Gastrocnemius medialis (tissue), 4 donors: ENCODE results near the gene SKAP2.

Experiments
- POLR2A ChIP-seq, 2 donors: fragments of 450-650 bp; IDR thresholded peaks; one replicate each; pipeline ENCODE4 v1.6.1; 2017; ENCODE audit warnings: antibody characterized with exemption in 2 of 2, mild to moderate bottlenecking in 2 of 2, moderate library complexity in 2 of 2
- TF ChIP-seq, protein P1 (sequence below), 5 experiments: fragments of 450-650 bp in 3 of 5; fragments of 200-600 bp in 2 of 5; sonication (generic) in 2 of 5; IDR thresholded peaks in 4 of 5; conservative IDR thresholded peaks in 1 of 5; 1 replicate in 4 of 5; 2 replicates in 1 of 5; pipeline ENCODE4 v1.5.1; 2016 to 2019; ENCODE audit warnings: antibody characterized with exemption in 5 of 5, mild to moderate bottlenecking in 3 of 5, moderate library complexity in 3 of 5

DNA sequence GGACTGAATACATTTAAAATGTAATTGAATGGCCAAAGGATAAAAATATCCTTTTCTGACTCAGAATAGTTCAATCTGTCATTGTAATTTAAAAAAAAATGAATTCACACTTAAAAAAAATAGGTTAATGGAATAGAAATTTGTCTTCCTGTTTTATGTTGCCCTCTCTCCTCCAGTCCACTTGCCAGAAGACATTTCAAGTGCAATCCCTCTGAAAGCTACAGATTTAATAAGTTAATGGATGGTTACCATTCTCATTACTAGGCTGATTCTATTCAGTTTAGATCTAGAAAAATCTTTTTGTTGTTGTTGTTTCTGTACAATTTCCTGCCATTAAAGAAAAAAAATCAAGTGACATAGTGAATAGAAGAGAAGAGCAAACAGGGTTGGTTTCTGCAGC, 142.9 kb downstream of the SKAP2 start:
- TF ChIP-seq, protein P1, sequence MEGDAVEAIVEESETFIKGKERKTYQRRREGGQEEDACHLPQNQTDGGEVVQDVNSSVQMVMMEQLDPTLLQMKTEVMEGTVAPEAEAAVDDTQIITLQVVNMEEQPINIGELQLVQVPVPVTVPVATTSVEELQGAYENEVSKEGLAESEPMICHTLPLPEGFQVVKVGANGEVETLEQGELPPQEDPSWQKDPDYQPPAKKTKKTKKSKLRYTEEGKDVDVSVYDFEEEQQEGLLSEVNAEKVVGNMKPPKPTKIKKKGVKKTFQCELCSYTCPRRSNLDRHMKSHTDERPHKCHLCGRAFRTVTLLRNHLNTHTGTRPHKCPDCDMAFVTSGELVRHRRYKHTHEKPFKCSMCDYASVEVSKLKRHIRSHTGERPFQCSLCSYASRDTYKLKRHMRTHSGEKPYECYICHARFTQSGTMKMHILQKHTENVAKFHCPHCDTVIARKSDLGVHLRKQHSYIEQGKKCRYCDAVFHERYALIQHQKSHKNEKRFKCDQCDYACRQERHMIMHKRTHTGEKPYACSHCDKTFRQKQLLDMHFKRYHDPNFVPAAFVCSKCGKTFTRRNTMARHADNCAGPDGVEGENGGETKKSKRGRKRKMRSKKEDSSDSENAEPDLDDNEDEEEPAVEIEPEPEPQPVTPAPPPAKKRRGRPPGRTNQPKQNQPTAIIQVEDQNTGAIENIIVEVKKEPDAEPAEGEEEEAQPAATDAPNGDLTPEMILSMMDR (IDR thresholded peaks at IDR 0.05 in 4 of 5, conservative IDR thresholded peaks at IDR 0.05 in 1 of 5) = no peak
- TF ChIP-seq POLR2A (IDR thresholded peaks at IDR 0.05) = no peak
